GM12878 (cell line): ENCODE data around the gene ELOA. TPM values are rescaled to one million over a fixed set of nuclear protein-coding genes. Genes with fewer than 3 reads are reported as not detected.

Source experiments
- ATAC-seq: fragments of 200-7000 bp; cut with Tn5 transposase; 3 replicates; pipeline ENCODE4 v1.9.1; 2020; ENCODE audit warnings: mild to moderate bottlenecking, moderate library complexity
- BruUV-seq: library from RNA; stranded (reverse); fragments of 400-500 nt; replicated peaks from 2 replicates; lab custom pipeline; 2021; lab: Mats Ljungman, UMichigan
- CTCF ChIA-PET: fragments of 300-600 bp; sonication (Branson Sonifier 250); formaldehyde crosslinking; extraction: SDS; loops from one replicate; lab custom pipeline; 2021; ENCODE audit warnings: inconsistent platforms; lab: Yijun Ruan, JAX
- POLR2A ChIA-PET: fragments of 350-600 bp; formaldehyde crosslinking; extraction: SDS; loops from one replicate; lab custom pipeline; 2021; ENCODE audit warnings: inconsistent platforms; lab: Charles Lee
- RAD21 ChIA-PET: fragments of 300-600 bp; sonication (Branson Sonifier 250); formaldehyde crosslinking; loops from one replicate; lab custom pipeline; 2023; ENCODE audit warnings: antibody characterized with exemption; ENCODE audit not compliant: unreplicated experiment; lab: Charles Lee
- SMC1A ChIA-PET: fragments of 300-600 bp; sonication (Branson Sonifier 250); formaldehyde crosslinking; loops from one replicate; lab custom pipeline; 2023; ENCODE audit not compliant: unreplicated experiment, uncharacterized antibody; lab: Charles Lee
- DNase-seq: peaks from one replicate; pipeline ENCODE4 v3.0.0-alpha.2; 2011; ENCODE audit warnings: low read depth, low spot score
- FAIRE-seq: peaks from 3 replicates; lab custom pipeline; 2011; peaks lifted over from hg19 to GRCh38; lab: Jason Lieb, UNC
- H2AFZ ChIP-seq: 2 replicates; pipeline ENCODE4 v1.6.0; 2011; ENCODE audit warnings: low read depth, low read length, control low read depth; ENCODE audit not compliant: control insufficient read depth
- H3K27ac ChIP-seq: 2 replicates; pipeline ENCODE4 v1.5.1; 2011; ENCODE audit warnings: control low read depth; ENCODE audit not compliant: control insufficient read depth, insufficient read depth
- H3K27me3 ChIP-seq, 2 experiments: replicated peaks in 1 of 2; 2 replicates each; pipeline versions ENCODE4 v1.6.0 to v1.6.1; 2011; ENCODE audit warnings: low read length in 1 of 2; ENCODE audit not compliant: control insufficient read depth in 2 of 2, insufficient read depth in 2 of 2
- H3K36me3 ChIP-seq, 2 experiments: 2 replicates each; pipeline ENCODE4 v1.5.1; 2011; ENCODE audit warnings: low read length in 1 of 2; ENCODE audit not compliant: control insufficient read depth in 2 of 2, insufficient read depth in 2 of 2
- H3K4me1 ChIP-seq: 2 replicates; pipeline ENCODE4 v1.6.1; 2011; ENCODE audit warnings: mild to moderate bottlenecking, low read length, moderate library complexity, mixed read lengths; ENCODE audit not compliant: control insufficient read depth, insufficient read depth
- H3K4me2 ChIP-seq: 2 replicates; pipeline ENCODE4 v1.6.0; 2011; ENCODE audit warnings: control low read depth; ENCODE audit not compliant: control insufficient read depth, insufficient read depth
- H3K4me3 ChIP-seq: fragments of 200-600 bp; sonication (generic); 2 replicates; pipeline ENCODE4 v1.5.1; 2016
- H3K79me2 ChIP-seq: 2 replicates; pipeline ENCODE4 v1.6.0; 2011; ENCODE audit warnings: low read length; ENCODE audit not compliant: control insufficient read depth, insufficient read depth
- H3K9ac ChIP-seq: 2 replicates; pipeline ENCODE4 v1.8.0; 2011; ENCODE audit warnings: low read length, control low read depth, mixed read lengths; ENCODE audit not compliant: control insufficient read depth, insufficient read depth
- H3K9me3 ChIP-seq: replicated peaks from 3 replicates; pipeline ENCODE4 v1.5.1; 2011; ENCODE audit warnings: mild to moderate bottlenecking, low read length; ENCODE audit not compliant: control insufficient read depth, insufficient read depth
- H4K20me1 ChIP-seq: 2 replicates; pipeline ENCODE4 v1.6.0; 2011; ENCODE audit not compliant: control insufficient read depth, insufficient read depth
- BACH1 ChIP-seq: fragments of 450-650 bp; IDR thresholded peaks from 2 replicates; pipeline ENCODE4 v1.6.1; 2017; ENCODE audit warnings: mild to moderate bottlenecking, borderline replicate concordance
- CREB1 ChIP-seq: IDR thresholded peaks from 2 replicates; pipeline ENCODE4 v1.6.1; 2012; ENCODE audit warnings: low read depth, mild to moderate bottlenecking, inconsistent platforms
- IRF3 ChIP-seq: fragments of 450-650 bp; IDR thresholded peaks from 2 replicates; pipeline ENCODE4 v1.6.1; 2014; ENCODE audit warnings: mild to moderate bottlenecking
- MAX ChIP-seq: IDR thresholded peaks from 2 replicates; pipeline ENCODE4 v1.6.1; 2012; ENCODE audit warnings: low read depth, low read length, improper control_type of control experiment
- NFYB ChIP-seq: IDR thresholded peaks from 2 replicates; pipeline ENCODE4 v1.6.1; 2011; ENCODE audit warnings: low read depth, mild to moderate bottlenecking, low read length, improper control_type of control experiment, moderate library complexity; ENCODE audit not compliant: insufficient read depth
- NRF1 ChIP-seq: conservative IDR thresholded peaks from 2 replicates; pipeline ENCODE4 v1.6.1; 2011; ENCODE audit warnings: mild to moderate bottlenecking, low read depth, low read length, improper control_type of control experiment
- SIX5 ChIP-seq: IDR thresholded peaks from 2 replicates; pipeline ENCODE4 v1.6.1; 2011; ENCODE audit warnings: mild to moderate bottlenecking, low read depth, low read length, moderate library complexity; ENCODE audit not compliant: severe bottlenecking
- SMC3 ChIP-seq: IDR thresholded peaks from 2 replicates; pipeline ENCODE4 v1.6.1; 2011; ENCODE audit warnings: low read length, improper control_type of control experiment, borderline replicate concordance
- WGBS: methylation state at CpG from one replicate; pipeline ENCODE4 v1.1.6; 2016; ENCODE audit warnings: low lambda C conversion rate; ENCODE audit not compliant: insufficient replicate concordance, insufficient coverage; ENCODE audit errors: missing lambda C conversion rate; 5-methylcytosine and 5-hydroxymethylcytosine counted together
- in situ Hi-C: fragments of 300-500 bp; cut with MboI; formaldehyde crosslinking; loops from 9 replicates; pipeline ENCODE4 v1.14.3; 2018; ENCODE audit warnings: mixed read lengths
- intact Hi-C: fragments of 100-400 bp; cut with micrococcal nuclease; formaldehyde crosslinking; loops from one replicate; pipeline ENCODE4 v1.14.2; 2022; ENCODE audit not compliant: unreplicated experiment
- polyA plus RNA-seq, 11 experiments: library from polyadenylated mRNA; depleted of rRNA in 4 of 11; unstranded in 6 of 11; stranded (reverse) in 5 of 11; fragments of >200 nt; fragmentation: Nextera tagmentation in 4 of 11; fragmentation: Illumina TruSeq in 1 of 11; extraction: Ambion mirVana in 4 of 11; extraction: Trizol in 1 of 11; gene quantifications; 1 replicate in 1 of 11; 2 replicates in 10 of 11; pipeline versions ENCODE4 v1.2.1 to v1.2.3, GENCODE V29; 2011 to 2016; ENCODE audit warnings: inconsistent platforms in 2 of 11, missing spikeins in 2 of 11, low read depth in 1 of 11
- total RNA-seq, 4 experiments: library from RNA; depleted of rRNA in 3 of 4; stranded (reverse); fragments of >200 nt in 3 of 4; fragmentation: Illumina TruSeq in 1 of 4; extraction: Trizol in 1 of 4; gene quantifications; 2 replicates each; pipeline versions ENCODE4 v1.2.1 to v1.2.3, GENCODE V29; 2013 to 2021

Gene ELOA
- total and polyA plus RNA-seq, 10 of the 15 experiments (the other 5 are each of a cell fraction or from before 2014, with no cell fraction given), result 20.1 to 63.6 (median 39.8) TPM

DNA sequence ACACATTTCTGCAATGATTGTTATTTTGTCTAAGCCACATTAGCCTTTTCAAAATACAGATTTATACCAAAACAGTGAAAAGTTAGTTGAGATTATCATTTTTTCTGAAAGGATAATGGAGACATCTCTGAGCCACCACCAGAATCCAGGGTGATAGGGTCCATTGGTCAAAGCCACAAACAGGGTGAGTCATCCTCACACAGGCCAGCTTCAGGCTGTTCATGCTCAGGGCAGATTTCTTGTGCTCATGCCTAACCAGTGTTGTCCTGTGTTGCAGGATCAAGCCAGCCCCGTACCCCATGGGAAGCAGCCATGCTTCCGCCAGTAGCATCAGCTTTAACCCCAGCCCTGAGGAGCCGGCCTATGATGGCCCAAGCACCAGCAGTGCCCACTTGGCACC is 13.4 kb downstream of the ELOA start:
- TF ChIP-seq SMC3, result no peak
- TF ChIP-seq BACH1, result no peak
- no peak for TF ChIP-seq MAX
- TF ChIP-seq NFYB, result no peak
- no peak for TF ChIP-seq CREB1
- TF ChIP-seq IRF3, result no peak
- TF ChIP-seq NRF1, result no peak
- no peak for TF ChIP-seq SIX5
- Histone ChIP-seq H2AFZ (no peak overlapping the region), H3K9me3 (no peaks in the 10 kb centered on the region), H3K4me1 (no peaks in the 10 kb centered on the region), H3K4me3 (no peak overlapping the region), H3K9ac (no peak overlapping the region), H3K79me2 (peaks cover 3% of the 10 kb centered on the region), H3K27me3 (no peaks in the 10 kb centered on the region), H3K4me2 (no peak overlapping the region), H4K20me1 (peaks cover 2% of the 10 kb centered on the region; the same call in 1 of the 2 replicates), H3K36me3 (peaks cover 49 to 66% of the 10 kb centered on the region in 2 experiments), H3K27ac (no peak overlapping the region)
- intact Hi-C loops, result no loop called here
- 97% methylated on average over 3 of the region's 3 CpGs for WGBS
- no peak for DNase-seq
- RAD21 ChIA-PET, result no interaction called here
- CTCF ChIA-PET, result no interaction called here
- POLR2A ChIA-PET, result no interaction called here
- peak; percentile 45; the same call in 2 of the 3 replicates for ATAC-seq
- in situ Hi-C loops, result no loop called here
- FAIRE-seq, result no peak
- no TSS peak for BruUV-seq
- SMC1A ChIA-PET, result no interaction called here
